ENCODE measurements around the gene PIGC.

The PIGC gene

GRCh38 chr1:172397221-172397620 is 46.6 kb downstream of the PIGC start:
- DNase-seq: no peak

- DNase-seq: no peak
Measured at GRCh38 chr1:172395576-172395975, 48.3 kb downstream of the PIGC start.

GRCh38 chr1:172394811-172395210 is 49.1 kb downstream of the PIGC start:
- no peak for DNase-seq

GRCh38 chr1:172394141-172394751 is 49.6 kb downstream of the PIGC start:
- no peak for DNase-seq

GRCh38 chr1:172393354-172393753 is 50.5 kb downstream of the PIGC start:
- DNase-seq: no peak

GRCh38 chr1:172391976-172392375 is 51.9 kb downstream of the PIGC start:
- no peak for DNase-seq
